Epithelial cell of alveolus of lung (primary cell): ENCODE data around the gene SRC. TPM values are rescaled to one million over a fixed set of nuclear protein-coding genes. Genes with fewer than 3 reads are reported as not detected.

Experiments used
- total RNA-seq: library from RNA; depleted of rRNA; stranded (reverse); fragments of >200 nt; gene quantifications from 2 replicates; pipeline ENCODE4 v1.2.1, GENCODE V29; 2015

The SRC gene
- total RNA-seq = 13.1 and 44.4 TPM in 2 replicates

GRCh38 chr20:37345339-37346235 is at the start of gene SRC:
Gene SRC, plus strand, starts transcription at chr20:37346140. Its CDS starts 38,014 bp downstream, at chr20:37384154.

Other genes with a start within 250 kb of the SRC start
- 185 and 345 TPM in 2 replicates for gene RPN2, start 166.8 kb upstream of the SRC start, total RNA-seq
- 0.39 and 2.5 TPM in 2 replicates for gene MROH8, start 166.6 kb upstream of the SRC start, total RNA-seq
- not detected in 2 replicates for gene GHRH, start 84.3 kb upstream of the SRC start, total RNA-seq
- 33.7 and 39.0 TPM in 2 replicates for gene MANBAL, start 56.5 kb upstream of the SRC start, total RNA-seq
- gene NNAT, start 175.1 kb downstream of the SRC start, total RNA-seq = 8.0 and 13.6 TPM in 2 replicates
- gene BLCAP, start 181.7 kb downstream of the SRC start, total RNA-seq = 20.4 and 23.1 TPM in 2 replicates